Gastrocnemius medialis (tissue), 4 donors: ENCODE results near the gene MAP1LC3B2. TPM values are rescaled to one million over a fixed set of nuclear protein-coding genes. Genes with fewer than 3 reads are reported as not detected.
A peak's percentile ranks its signal among the peaks of the same experiment; 100 is the strongest.

Experiments used
- ATAC-seq, 2 donors: fragments of 150-250 bp; one replicate each; pipeline ENCODE4 v1.9.1; 2016
- DNase-seq, 2 donors: peaks; one replicate each; pipeline ENCODE4 v3.0.0-alpha.2; 2019
- H3K27ac ChIP-seq, 4 donors: fragments of 200-600 bp; sonication (generic); 1 replicate in 1 of 4; 2 replicates in 3 of 4; pipeline ENCODE4 v1.5.1; 2016 to 2018; ENCODE audit warnings: mild to moderate bottlenecking in 2 of 4, moderate library complexity in 1 of 4
- H3K27me3 ChIP-seq, 3 donors: fragments of 200-600 bp; sonication (generic) in 2 of 3; 1 replicate in 1 of 3; 2 replicates in 2 of 3; pipeline versions ENCODE4 v1.5.1 to v1.6.0; 2016 to 2019; ENCODE audit warnings: mild to moderate bottlenecking in 1 of 3, moderate library complexity in 1 of 3
- H3K36me3 ChIP-seq, 2 donors: fragments of 200-600 bp; sonication (generic) in 1 of 2; one replicate each; pipeline ENCODE4 v1.5.1; 2017 to 2018
- H3K4me1 ChIP-seq, 2 donors: fragments of 200-600 bp; sonication (generic) in 1 of 2; one replicate each; pipeline ENCODE4 v1.5.1; 2016 to 2017; ENCODE audit warnings: mild to moderate bottlenecking in 2 of 2
- H3K4me3 ChIP-seq, 4 donors: fragments of 200-600 bp; sonication (generic) in 3 of 4; 1 replicate in 1 of 4; 2 replicates in 3 of 4; pipeline ENCODE4 v1.5.1; 2016 to 2019; ENCODE audit warnings: mild to moderate bottlenecking in 2 of 4
- H3K9me3 ChIP-seq, 3 donors: fragments of 200-600 bp; sonication (generic) in 2 of 3; 1 replicate in 1 of 3; 2 replicates in 2 of 3; pipeline ENCODE4 v1.5.1; 2016 to 2019
- POLR2A ChIP-seq, 2 donors: fragments of 450-650 bp; IDR thresholded peaks; one replicate each; pipeline ENCODE4 v1.6.1; 2017; ENCODE audit warnings: antibody characterized with exemption in 2 of 2, mild to moderate bottlenecking in 2 of 2, moderate library complexity in 2 of 2
- in situ Hi-C, 4 donors: fragments of 200-750 bp; cut with MboI; loops; one replicate each; pipeline versions ENCODE4 v1.15.0 to v1.8.0; 2017; ENCODE audit warnings: low sequenced_read_pairs in 4 of 4
- intact Hi-C: fragments of 100-400 bp; cut with DNase I; formaldehyde crosslinking; loops from one replicate; pipeline ENCODE4 v1.15.1; 2023; ENCODE audit warnings: low total_unique reads
- total RNA-seq, 4 donors: library from RNA; depleted of rRNA; stranded (reverse); fragments of >200 nt; gene quantifications; one replicate each; pipeline versions ENCODE4 v1.1.0 to v1.2.3, GENCODE V29; 2016
- TF ChIP-seq, protein P1 (sequence below), 5 experiments: fragments of 450-650 bp in 3 of 5; fragments of 200-600 bp in 2 of 5; sonication (generic) in 2 of 5; IDR thresholded peaks in 4 of 5; conservative IDR thresholded peaks in 1 of 5; 1 replicate in 4 of 5; 2 replicates in 1 of 5; pipeline ENCODE4 v1.5.1; 2016 to 2019; ENCODE audit warnings: antibody characterized with exemption in 5 of 5, mild to moderate bottlenecking in 3 of 5, moderate library complexity in 3 of 5

MAP1LC3B2 gene
- total RNA-seq, 4 donors from 2014 or later: 0.68 to 2.5 (median 1.4) TPM

DNA sequence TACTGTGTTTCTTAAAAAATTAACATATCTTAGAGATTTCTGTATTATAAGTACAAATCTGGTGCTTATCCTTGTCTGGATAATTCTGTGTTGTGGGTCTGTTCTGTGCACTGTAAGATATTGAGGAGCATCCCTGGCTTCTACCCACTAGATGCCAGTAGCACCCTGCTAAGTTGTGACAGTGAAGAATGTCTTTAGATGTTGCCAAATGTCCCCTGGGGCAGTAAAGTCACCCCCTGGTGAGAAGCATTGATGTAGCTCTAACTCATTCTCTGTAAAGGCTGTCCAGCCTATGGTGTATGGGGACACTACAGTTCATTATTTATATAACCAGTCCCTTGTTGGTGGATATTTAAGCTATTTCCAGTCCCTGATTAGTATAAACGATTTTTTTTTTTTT lies 31.4 kb downstream of the MAP1LC3B2 start:
- no peak for ATAC-seq
- TF ChIP-seq, protein P1, sequence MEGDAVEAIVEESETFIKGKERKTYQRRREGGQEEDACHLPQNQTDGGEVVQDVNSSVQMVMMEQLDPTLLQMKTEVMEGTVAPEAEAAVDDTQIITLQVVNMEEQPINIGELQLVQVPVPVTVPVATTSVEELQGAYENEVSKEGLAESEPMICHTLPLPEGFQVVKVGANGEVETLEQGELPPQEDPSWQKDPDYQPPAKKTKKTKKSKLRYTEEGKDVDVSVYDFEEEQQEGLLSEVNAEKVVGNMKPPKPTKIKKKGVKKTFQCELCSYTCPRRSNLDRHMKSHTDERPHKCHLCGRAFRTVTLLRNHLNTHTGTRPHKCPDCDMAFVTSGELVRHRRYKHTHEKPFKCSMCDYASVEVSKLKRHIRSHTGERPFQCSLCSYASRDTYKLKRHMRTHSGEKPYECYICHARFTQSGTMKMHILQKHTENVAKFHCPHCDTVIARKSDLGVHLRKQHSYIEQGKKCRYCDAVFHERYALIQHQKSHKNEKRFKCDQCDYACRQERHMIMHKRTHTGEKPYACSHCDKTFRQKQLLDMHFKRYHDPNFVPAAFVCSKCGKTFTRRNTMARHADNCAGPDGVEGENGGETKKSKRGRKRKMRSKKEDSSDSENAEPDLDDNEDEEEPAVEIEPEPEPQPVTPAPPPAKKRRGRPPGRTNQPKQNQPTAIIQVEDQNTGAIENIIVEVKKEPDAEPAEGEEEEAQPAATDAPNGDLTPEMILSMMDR (IDR thresholded peaks at IDR 0.05 in 4 of 5, conservative IDR thresholded peaks at IDR 0.05 in 1 of 5): no peak
- TF ChIP-seq POLR2A (IDR thresholded peaks at IDR 0.05): no peak
- no peaks in the 10 kb centered on the region for H3K36me3 ChIP-seq
- intact Hi-C loops: loop anchor here (10.0 kb wide), 1 partner anchor 446 kb away; no protein-coding TSS in a partner anchor
- DNase-seq: no peak
- H3K4me3 ChIP-seq: no peak overlapping the region
- H3K9me3 ChIP-seq: no peaks in the 10 kb centered on the region
- H3K4me1 ChIP-seq: peaks cover 9 to 10% of the 10 kb centered on the region in 2 donors
- H3K27me3 ChIP-seq: no peaks in the 10 kb centered on the region
- H3K27ac ChIP-seq: no peak overlapping the region
- in situ Hi-C loops: loop anchor here in 2 of 4 donors (10.0 kb wide), 2 partner anchors 46 to 596 kb away; no protein-coding TSS in a partner anchor

DNA sequence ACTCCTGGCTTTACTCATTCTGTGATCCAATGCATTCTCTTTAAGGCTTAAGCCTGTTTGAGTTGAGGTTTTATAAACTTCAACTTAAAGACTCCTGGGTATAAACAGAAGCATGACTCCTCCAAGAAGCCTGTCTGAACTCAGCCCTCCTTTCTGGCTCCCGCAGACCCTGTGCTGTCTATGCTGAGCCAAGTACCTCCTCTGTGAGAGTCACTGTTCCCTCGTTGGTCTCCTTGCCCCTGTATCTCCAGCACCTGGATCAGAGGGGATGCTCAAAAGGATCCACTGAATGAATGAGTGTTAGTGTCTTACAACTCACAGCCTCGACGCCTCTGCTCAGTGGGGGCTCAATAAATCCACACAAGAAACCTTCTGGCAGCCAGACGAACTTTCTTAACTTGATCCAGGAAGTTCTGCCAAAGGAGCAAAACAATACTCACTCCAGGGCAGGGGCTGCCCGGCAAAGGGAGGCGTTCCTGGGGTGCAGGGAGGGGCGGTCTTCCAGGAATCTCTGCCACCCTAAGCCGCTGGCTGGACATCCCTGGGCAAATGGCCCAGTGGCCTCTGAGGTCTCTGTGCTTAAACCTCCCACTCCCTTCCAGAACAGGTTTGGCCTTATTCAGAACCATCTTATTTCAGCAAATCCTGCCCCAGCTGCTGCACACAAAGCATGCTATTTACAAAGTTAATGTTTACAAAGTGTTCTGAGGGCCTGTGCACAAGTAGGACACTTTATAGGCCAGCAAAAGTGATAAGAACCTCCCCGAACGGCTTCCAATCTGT lies 32.9 kb downstream of the MAP1LC3B2 start:
- no peak overlapping the region for H3K4me3 ChIP-seq
- H3K27me3 ChIP-seq: no peaks in the 10 kb centered on the region
- H3K27ac ChIP-seq: peak overlapping the region in 3 of 4 donors; percentile 13 to 17 (median 14)
- peak in 1 of 2 donors; percentile 17 for DNase-seq
- in situ Hi-C loops: loop anchor here in 2 of 4 donors (10.0 kb wide), 2 partner anchors 47 to 597 kb away; no protein-coding TSS in a partner anchor
- TF ChIP-seq POLR2A (IDR thresholded peaks at IDR 0.05): no peak
- TF ChIP-seq, protein P1 (IDR thresholded peaks at IDR 0.05 in 4 of 5, conservative IDR thresholded peaks at IDR 0.05 in 1 of 5): no peak
- no peaks in the 10 kb centered on the region for H3K9me3 ChIP-seq
- ATAC-seq: peak in 1 of 2 donors; percentile 30
- H3K36me3 ChIP-seq: no peaks in the 10 kb centered on the region
- intact Hi-C loops: loop anchor here (10.0 kb wide), 1 partner anchor 447 kb away; no protein-coding TSS in a partner anchor
- H3K4me1 ChIP-seq: peaks cover 9 to 10% of the 10 kb centered on the region in 2 donors

DNA sequence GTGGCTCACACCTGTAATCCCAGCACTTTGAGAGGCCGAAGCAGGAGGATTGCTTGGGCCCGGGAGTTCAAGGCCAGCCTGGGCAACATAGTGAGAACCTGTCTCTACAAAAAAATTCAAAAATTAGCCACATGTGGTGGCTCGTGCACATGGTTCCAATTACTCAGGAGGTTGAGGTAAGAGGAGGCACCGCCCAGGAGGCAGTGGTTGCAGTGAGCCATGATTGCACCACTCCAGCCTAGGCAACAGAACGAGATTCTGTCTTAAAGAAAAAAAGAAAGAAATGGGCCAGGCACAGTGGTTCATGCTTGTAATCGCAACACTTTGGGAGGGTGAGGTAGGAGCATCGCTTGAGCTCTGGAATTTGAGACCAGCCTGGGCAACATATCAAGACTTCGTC lies 33.5 kb downstream of the MAP1LC3B2 start:
- H3K9me3 ChIP-seq: no peaks in the 10 kb centered on the region
- H3K4me1 ChIP-seq: peaks cover 9 to 10% of the 10 kb centered on the region in 2 donors
- H3K27me3 ChIP-seq: no peaks in the 10 kb centered on the region
- no peak overlapping the region for H3K27ac ChIP-seq
- in situ Hi-C loops: loop anchor here in 2 of 4 donors (10.0 kb wide), 2 partner anchors 48 to 598 kb away; no protein-coding TSS in a partner anchor
- DNase-seq: peak in 1 of 2 donors; percentile 17
- H3K36me3 ChIP-seq: no peaks in the 10 kb centered on the region
- intact Hi-C loops: loop anchor here (10.0 kb wide), 1 partner anchor 448 kb away; no protein-coding TSS in a partner anchor
- H3K4me3 ChIP-seq: no peak overlapping the region
- TF ChIP-seq POLR2A (IDR thresholded peaks at IDR 0.05): no peak
- TF ChIP-seq, protein P1 (IDR thresholded peaks at IDR 0.05 in 4 of 5, conservative IDR thresholded peaks at IDR 0.05 in 1 of 5): no peak
- ATAC-seq: no peak

DNA sequence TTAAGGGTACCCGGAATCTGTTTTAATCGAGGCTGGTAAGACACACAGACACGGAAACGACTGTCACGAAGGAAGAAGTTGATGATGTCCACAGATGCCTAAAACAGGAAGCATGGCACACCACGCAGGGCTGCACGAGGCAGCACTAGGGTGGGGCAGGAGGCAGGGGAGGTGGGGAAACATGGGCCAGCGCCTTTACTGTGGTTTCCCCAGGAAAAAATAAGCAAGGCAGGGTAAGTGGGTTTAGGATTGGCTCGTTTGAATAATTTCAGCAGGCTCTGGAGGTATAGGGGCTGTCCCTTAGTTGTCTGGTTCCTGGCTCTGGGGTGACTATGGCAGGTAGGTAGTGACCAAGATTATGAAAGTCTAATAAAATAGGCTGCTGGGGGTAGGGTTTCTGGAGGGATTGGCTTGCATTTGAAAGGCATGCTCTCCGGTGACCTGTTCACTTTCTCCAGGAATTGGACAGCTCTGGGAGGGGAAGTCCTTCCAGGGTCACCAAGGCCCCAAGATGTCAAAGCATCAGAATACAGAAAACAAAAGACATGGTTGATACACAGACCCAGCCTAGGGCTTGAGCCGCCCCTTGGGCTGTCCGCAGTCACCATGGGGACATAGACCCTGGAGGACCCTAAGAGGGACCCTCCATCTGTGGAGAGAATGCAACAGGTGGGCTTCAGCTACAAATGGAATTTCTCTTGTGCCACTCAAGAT lies 35.3 kb downstream of the MAP1LC3B2 start:
- Histone ChIP-seq H3K36me3 (no peaks in the 10 kb centered on the region), H3K4me3 (no peak overlapping the region), H3K4me1 (peaks cover 18 to 24% of the 10 kb centered on the region in 2 donors), H3K27me3 (no peaks in the 10 kb centered on the region), H3K27ac (no peak overlapping the region), H3K9me3 (no peaks in the 10 kb centered on the region)
- no peak for TF ChIP-seq POLR2A (IDR thresholded peaks at IDR 0.05)
- TF ChIP-seq, protein P1 (IDR thresholded peaks at IDR 0.05 in 4 of 5, conservative IDR thresholded peaks at IDR 0.05 in 1 of 5): no peak
- in situ Hi-C loops: loop anchor here in 2 of 4 donors (10.0 kb wide), 2 partner anchors 50 to 600 kb away; no protein-coding TSS in a partner anchor
- ATAC-seq (peak in 1 of 2 donors; percentile 31), DNase-seq (peak in 1 of 2 donors; percentile 38)
- intact Hi-C loops: loop anchor here (5.0 to 10.0 kb wide), 3 partner anchors 62 to 450 kb away; no protein-coding TSS in a partner anchor
